HG03565 (cell line): ENCODE results near the gene FGF22.
"Not testable (repeated sequence)": the region's sequence is repeated elsewhere in the genome, so short reads cannot be mapped to it uniquely, and the experiment has no call there.

Experiments used
- ATAC-seq: cut with Tn5 transposase; IDR thresholded peaks from one replicate; pipeline ENCODE4 v1.9.1; 2021; ENCODE audit warnings: mild to moderate bottlenecking, moderate library complexity; ENCODE audit not compliant: unreplicated experiment

The FGF22 gene

GRCh38 chr19:620166-620862, 19.4 kb upstream of the FGF22 start:
- ATAC-seq = no peak

- ATAC-seq = not testable (repeated sequence)
Measured at GRCh38 chr19:621191-621590, 18.5 kb upstream of the FGF22 start.

GRCh38 chr19:621819-622218, 17.9 kb upstream of the FGF22 start:
- ATAC-seq = no peak

GRCh38 chr19:622666-623065, 17.0 kb upstream of the FGF22 start:
- no peak for ATAC-seq

GRCh38 chr19:623175-623916, 16.3 kb upstream of the FGF22 start:
- ATAC-seq = no peak

GRCh38 chr19:623974-624373, 15.7 kb upstream of the FGF22 start:
- no peak for ATAC-seq

GRCh38 chr19:624433-625109, 15.1 kb upstream of the FGF22 start:
- ATAC-seq = no peak

GRCh38 chr19:625257-625656, 14.4 kb upstream of the FGF22 start:
- ATAC-seq = no peak

GRCh38 chr19:626566-626965, 13.1 kb upstream of the FGF22 start:
- not testable (repeated sequence) for ATAC-seq

GRCh38 chr19:628168-628567, 11.5 kb upstream of the FGF22 start:
- ATAC-seq = no peak

- ATAC-seq = not testable (repeated sequence)
Measured at GRCh38 chr19:629515-629914, 10.2 kb upstream of the FGF22 start.

- no peak for ATAC-seq
Measured at GRCh38 chr19:629961-630714, 9.5 kb upstream of the FGF22 start.

- ATAC-seq = peak; percentile 3
Measured at GRCh38 chr19:632579-633067, 7.1 kb upstream of the FGF22 start.

- peak; percentile 85 for ATAC-seq
Measured at GRCh38 chr19:633068-633785, 6.5 kb upstream of the FGF22 start, which contains the start of gene POLRMT. TSS of gene POLRMT (minus strand) at chr19:633537. CDS start at chr19:633512, 25 bp downstream.

GRCh38 chr19:633786-634639, 5.7 kb upstream of the FGF22 start:
- no peak for ATAC-seq

GRCh38 chr19:634975-635652, 4.6 kb upstream of the FGF22 start:
- no peak for ATAC-seq

GRCh38 chr19:638906-639252, 800 bp upstream of the FGF22 start:
- ATAC-seq = no peak

- no peak for ATAC-seq
Measured at GRCh38 chr19:640161-640558, 481 bp downstream of the FGF22 start.
